GM12878 (cell line): ENCODE data around the gene WARS2.
"Not testable (repeated sequence)": the region's sequence is repeated elsewhere in the genome, so short reads cannot be mapped to it uniquely, and the experiment has no call there.

Experiments used
- CBFB ChIP-seq: IDR thresholded peaks from 2 replicates; pipeline ENCODE4 v1.6.1; 2016; ENCODE audit warnings: antibody characterized with exemption, low read depth
- CTCF ChIP-seq, 3 experiments: IDR thresholded peaks in 2 of 3; conservative IDR thresholded peaks in 1 of 3; 2 replicates each; pipeline ENCODE4 v1.5.1; 2011; ENCODE audit warnings: low read depth in 3 of 3, low read length in 3 of 3, mild to moderate bottlenecking in 3 of 3, control low read depth in 2 of 3, moderate library complexity in 2 of 3, inconsistent platforms in 1 of 3, mixed read lengths in 1 of 3; ENCODE audit not compliant: control insufficient read depth in 2 of 3, insufficient read depth in 1 of 3; ENCODE audit errors: extremely low read depth in 1 of 3

GRCh38 chr1:119155069-119155468 is 14.6 kb upstream of the WARS2 start:
- TF ChIP-seq CBFB; CTCF (IDR thresholded peaks at IDR 0.05 in 2 of 3, conservative IDR thresholded peaks at IDR 0.05 in 1 of 3; ENCODE audit: control insufficient read depth in 2 of 3, extremely low read depth in 1 of 3, insufficient read depth in 1 of 3, low read depth in 3 of 3, low read length in 3 of 3): not testable (repeated sequence)
